Fibroblast of the conjunctiva (primary cell): Measurements from ENCODE around the gene RHBDD1.

Source experiments
- DNase-seq: peaks from one replicate; pipeline ENCODE4 v3.0.0-alpha.2; 2010; ENCODE audit warnings: low read depth

RHBDD1 gene

DNA sequence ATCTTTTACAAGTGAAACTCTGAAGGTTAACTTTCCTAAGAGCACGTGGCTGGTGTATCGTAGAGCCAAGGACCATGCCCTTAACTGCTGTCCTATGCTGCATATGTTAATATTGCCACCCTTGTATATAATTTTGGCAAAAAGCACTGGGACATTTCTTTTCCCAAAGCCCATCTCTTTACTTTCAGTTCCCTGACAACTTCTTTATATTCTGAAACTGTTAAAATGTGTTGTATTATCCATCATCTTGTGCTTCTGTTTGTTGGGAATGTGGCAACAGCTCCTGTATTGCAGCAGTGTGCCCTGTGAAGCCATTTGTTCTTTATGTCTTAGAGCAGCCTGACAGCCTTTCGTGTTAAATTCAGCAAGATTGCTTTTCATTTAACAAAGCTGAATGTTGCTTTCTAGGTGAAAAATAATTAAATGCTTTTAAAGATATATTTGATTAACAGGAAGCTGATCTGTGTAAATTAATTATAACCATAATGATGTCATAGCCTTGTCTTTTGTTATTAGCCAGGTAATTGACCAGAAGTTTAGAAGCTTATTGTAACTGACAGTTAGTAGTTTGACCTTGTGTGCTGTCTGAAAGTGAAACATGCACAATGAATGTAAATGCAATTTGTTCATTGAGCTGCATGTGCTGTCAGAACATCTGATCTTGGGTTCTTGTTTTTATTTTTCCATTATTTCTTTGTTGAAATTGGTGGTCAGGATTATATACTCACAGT is 9.7 kb downstream of the RHBDD1 start:
- DNase-seq, result no peak

DNA sequence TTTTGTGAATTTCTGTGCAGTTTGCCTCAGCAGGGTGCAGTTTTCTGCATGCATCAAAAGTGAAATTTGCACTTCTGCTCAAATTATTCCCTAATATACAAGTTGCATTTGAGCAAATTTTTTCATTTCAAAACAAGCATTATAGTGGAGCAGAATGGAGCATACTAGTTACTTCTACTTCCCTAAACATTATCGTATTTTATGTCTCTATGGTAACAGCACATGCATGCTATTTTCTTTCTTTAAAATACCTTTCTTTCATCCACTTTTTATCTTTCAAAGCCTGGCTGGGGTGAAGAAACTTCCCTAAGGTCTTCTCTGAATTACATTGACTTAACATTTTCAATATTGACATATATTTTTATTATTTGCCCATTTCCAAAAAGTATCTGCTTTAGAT is 11.2 kb downstream of the RHBDD1 start:
- no peak for DNase-seq

DNA sequence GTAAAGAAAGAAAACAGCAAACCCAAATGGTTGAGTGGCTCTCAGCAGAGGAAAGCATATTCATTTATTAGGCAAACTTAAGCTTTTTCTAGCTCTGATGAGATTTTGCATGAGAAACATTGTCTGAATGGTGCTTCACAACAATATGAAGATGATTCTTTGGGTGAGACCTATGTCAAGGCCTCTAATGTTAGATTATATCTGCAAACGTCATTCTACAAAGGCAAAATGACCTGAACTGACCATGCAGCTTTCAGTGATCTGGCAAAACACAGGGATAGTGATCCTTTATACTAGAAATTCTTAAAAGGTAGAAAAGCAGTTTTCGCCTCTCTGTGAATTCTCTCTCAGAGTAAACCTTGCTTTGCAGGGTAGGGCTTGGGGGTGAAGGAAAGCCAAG is 11.7 kb downstream of the RHBDD1 start:
- DNase-seq, result no peak

GRCh38 chr2:226849349-226849748 is 13.5 kb downstream of the RHBDD1 start:
- no peak for DNase-seq

DNA sequence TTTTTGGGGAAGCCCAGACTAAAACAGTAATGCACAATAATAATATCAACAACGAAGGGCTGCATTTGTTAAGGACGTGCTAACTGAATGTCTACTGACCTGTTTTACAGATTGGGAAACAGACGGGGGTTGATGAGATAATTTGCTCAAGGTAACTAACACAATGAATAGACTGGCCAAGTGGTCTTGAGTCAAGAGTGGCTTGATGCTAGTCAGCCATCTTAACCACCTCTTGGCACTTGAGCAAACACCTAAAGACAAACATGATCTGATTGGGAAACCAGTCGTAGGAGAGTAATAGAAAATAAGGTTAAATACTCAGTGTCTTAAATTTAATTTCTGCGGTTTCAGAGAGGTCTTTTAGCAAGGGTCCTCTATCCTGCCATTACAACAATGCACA is 14.2 kb downstream of the RHBDD1 start:
- no peak for DNase-seq

GRCh38 chr2:226855787-226856186 is 19.9 kb downstream of the RHBDD1 start:
- no peak for DNase-seq

DNA sequence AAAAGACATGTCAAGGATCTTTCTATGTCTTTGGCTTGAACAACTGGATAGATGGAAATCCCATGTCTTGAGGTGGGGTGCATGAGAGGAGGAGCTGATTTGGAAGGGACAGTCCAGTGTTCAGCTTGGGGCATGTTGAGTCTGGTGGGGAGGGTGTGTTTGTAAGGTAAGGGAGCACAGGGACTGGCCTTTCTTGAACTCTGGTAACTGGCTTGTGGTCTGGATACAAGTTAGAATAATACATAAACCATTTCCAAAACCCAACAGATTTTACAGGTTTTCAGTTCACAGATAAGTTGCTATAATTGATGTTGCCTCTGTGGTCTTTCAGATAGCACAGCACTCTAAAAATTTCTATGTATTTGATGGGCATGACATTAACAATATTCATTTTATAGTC is 24.2 kb downstream of the RHBDD1 start:
- no peak for DNase-seq

DNA sequence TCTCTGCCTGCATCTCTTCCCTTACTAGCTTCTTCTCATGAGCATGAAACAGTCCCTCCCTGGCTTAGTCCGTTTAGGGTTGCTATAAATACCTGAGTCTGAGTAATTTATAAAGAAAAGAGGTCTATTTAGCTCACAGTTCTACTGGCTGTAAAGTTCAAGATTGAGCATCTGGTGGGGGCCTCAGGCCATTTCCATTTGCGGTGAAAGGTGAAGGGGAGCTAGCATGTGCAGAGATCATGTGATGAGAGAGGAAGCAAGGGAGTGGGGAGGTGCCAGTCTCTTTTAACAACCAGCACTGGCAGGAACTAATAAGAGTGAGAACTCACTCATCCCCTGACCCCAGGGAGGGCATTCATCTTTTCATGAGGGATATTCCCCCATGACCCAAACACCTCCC is 26.8 kb downstream of the RHBDD1 start:
- no peak for DNase-seq

DNA sequence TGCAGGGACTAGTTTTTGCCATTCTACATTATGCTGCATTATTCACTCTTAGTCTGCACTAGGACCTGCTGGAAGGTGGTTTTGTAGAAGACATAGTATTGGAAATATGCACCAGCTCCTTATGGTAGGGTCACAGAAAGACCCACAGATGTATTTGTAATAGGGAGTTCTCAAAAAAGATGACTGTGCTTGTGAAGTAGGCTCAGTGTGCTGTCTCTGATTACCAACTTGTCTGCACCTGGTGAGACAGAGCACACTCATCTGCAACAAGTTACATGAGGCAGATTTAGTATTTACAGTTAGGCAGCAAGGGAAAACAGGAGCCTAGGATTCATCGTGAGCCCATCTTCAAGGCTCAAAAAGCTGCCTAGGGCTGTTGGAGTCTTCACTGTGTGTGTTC is 29.4 kb downstream of the RHBDD1 start:
- DNase-seq, result no peak

DNA sequence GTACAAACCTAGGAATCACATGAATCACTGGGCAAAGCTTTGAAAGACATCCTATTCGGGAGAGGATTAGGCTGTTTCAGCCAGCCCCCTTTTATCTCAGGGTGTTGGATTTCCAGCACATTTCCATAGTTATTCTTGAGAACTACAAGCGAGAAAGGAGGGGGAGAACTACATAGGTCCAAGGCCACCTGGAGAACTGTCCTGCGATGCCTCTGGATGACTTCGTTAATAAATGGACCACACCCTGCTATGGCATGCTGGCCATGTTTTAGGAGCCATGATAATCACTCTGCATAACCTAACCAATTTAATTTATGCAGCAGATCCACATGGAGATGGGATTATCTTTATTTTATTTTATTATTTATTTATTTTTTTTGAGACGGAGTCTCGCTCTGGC is 29.9 kb downstream of the RHBDD1 start:
- DNase-seq, result no peak

DNA sequence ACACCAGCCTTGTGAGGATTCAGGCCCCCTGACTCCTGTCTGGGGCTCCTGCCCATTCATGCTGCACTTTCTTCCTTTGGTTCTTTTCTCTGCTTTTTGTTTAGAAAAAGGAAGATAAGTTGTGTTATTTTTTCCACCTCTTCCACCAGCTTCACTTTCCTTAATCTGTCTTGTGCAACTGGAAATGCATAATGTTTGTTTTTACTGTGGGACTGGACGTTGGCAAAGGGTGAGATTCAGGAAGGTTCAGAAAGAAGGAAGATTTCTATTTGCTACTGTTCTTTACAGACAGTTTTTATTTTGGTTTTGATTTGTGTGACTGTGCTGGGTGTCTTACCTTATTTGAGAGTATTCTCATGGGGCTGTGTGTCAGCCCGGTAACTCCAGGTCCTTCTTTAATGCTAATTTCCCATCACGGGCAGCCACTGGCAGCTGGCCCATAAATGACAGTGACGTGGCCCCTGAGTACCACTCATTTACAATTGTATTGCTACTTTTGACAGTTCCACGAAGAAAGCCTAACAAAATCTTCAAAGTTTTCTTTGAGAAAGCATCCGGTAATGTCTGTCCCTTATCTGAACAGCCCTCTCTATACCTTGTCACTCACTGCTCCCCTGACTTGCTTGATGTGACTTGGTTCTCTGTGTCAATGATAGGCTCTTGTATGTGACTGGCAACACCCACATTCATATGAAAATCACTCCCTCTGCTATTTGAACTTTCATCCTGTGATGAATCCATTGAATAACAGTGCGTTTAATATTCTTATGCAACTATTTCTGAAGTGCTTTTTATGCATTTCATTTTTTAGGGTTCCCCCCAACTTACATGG is 32.7 kb downstream of the RHBDD1 start:
- DNase-seq, result no peak

DNA sequence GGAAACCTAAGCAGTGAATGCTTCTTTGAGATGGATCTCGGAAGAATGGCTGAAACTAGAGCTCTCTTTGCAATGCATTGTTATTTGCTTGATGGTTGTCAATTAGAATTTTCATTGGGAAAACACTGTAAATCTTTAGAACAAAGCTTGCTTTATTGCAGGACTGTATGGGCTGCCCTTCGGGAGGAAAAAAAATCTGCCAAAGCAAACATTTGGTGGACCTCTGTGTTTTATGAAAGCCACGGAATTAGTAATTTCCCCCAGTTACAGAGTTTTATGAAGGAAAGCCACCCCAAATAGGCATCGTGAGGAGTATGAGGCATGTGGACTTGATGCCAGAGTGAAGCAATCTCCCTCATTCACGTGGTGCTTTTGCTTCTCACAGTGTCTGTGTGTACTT is 33.5 kb downstream of the RHBDD1 start:
- DNase-seq, result no peak

DNA sequence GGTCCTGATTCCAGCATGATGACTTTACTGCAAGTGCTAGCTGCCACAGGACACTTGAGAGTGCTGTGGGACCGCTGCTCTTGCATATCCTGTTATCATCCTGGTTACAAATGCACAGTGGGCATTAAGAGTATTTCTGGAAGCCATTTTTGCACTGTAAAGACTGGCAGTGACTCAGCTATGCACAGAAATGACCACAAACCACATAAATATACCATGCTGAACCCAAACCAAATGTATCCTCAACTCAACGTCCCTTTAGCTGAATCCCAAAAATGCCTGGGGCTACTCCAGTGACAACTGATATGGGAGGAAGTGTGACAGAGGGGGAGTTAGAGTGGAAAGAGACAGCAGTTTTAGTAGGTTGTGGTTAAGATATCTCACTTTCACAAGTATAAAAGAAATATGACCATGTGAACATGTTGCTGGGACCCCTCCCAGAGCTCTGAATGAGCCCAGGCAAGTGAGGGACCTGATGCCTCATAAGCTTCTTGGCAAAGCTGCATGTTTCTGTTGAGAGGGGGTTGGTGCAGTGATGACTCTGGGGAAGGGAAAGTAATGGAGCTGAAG is 37.3 kb downstream of the RHBDD1 start:
- no peak for DNase-seq

DNA sequence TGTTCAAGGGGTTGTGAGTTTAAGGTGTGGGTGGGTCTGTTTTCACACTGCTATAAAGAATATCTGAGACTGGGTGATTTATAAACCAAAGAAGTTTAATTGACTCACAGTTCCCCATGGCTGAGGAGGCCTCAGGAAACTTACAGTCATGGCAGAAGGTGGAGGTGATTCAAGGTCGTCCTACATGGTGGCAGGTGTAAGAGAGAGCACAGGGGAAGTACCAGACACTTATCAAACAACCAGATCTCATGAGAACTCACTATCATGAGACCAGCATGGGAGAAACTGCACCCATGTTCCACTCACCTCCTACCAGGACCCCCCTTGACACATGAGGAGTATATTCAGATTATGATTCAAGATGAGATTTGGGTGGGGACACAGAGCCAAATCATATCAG is 38.0 kb downstream of the RHBDD1 start:
- no peak for DNase-seq

GRCh38 chr2:226874749-226875148 is 38.9 kb downstream of the RHBDD1 start:
- DNase-seq, result no peak

- DNase-seq, result no peak
These were observed 39.8 kb downstream of the RHBDD1 start for GRCh38 chr2:226875438-226876225.

DNA sequence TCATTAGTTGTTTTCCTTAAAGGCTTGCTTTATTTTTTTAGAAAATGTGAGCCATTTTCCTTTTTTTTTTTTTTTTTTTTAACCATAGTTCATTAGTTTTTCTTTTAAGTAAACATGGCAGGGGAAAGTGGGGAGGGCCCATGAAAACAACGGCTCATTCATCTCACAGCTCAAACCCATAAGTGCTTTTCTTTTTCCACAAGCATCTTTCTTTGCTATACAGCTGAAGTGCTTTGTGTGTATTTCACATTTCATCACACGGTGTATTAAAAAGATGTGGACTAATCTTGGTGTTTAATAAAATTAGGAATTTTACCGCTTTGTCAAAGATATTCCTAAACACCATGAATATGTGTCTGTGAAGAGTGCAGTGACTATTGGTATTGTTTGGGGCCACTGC is 41.6 kb downstream of the RHBDD1 start:
- no peak for DNase-seq

DNA sequence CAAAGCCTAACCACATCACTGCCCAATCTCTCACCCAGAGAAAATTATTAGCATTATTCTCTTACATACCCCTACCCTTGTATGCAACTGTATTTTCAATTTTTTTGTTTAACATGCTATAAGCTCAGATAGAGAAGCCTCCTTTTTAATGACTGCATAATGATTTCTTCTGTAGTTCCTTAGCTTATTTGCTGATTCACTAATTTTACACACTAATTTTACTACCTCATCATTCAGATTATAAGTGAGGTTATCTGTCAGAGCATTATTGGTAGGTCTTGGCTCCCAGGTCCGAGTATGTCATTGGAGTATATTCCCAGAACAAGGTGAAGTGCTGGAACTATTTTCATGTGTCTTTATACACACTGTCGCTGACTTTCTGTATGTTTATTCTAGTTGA is 45.4 kb downstream of the RHBDD1 start:
- DNase-seq, result no peak

DNA sequence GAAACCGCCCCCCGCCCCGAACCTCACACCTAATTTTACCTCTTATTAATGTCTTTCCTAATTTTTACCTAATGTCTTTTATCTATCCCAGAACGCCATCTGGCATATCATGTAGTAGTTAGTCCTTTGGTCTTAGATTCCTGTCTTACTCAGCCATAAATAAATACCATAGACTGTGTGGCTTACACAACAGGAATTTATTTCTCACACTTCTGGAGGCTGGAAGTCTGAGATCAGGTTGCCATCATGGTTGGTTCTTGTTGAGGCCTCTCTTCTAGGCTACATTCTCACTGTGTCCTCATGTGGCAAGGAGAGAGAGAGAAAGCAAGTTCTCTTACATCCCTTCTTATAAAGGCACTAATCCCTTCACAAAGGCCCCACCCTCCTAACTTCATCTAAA is 46.8 kb downstream of the RHBDD1 start:
- no peak for DNase-seq

DNA sequence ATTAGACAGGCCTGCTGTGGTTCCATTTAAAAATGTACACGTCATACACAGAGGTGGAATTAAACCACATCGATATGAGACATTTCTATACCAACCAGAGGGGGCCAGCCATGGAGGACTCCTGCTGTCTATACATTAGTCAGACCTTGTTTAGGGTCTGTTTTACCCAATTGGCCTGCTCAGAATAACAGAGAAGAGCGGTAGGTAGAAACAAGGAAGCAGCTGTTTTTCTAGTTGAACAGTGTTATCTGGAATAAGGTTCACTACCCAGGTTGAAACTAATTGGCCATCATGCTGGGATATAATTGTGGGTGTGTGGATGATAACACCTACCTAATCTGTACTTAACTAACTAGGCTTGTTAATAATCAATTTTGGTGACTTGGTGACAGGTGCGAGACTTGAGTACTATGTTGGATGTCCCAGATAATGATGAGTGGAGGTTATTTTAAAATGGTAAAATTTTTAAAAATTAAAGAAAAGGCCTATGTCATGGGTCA is 47.5 kb downstream of the RHBDD1 start:
- no peak for DNase-seq

DNA sequence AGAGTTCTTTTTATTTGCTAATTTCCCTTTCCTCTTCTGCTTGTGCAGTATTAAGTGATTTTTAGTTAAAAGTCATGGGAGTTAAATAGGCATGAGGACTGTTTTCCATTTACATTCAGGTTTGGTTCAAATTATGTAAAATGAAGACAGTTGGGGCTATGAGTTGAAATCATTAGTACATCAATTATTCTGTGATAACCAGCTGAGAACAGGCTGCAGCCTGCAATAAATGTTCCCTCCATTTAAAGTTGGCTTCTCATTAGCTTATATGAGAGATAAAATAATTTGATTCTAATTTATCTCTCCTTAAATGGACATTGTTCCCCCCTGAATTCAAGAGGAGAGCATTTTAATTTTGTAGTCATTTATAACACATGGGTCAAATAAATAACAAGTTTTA is 48.3 kb downstream of the RHBDD1 start:
- no peak for DNase-seq

DNA sequence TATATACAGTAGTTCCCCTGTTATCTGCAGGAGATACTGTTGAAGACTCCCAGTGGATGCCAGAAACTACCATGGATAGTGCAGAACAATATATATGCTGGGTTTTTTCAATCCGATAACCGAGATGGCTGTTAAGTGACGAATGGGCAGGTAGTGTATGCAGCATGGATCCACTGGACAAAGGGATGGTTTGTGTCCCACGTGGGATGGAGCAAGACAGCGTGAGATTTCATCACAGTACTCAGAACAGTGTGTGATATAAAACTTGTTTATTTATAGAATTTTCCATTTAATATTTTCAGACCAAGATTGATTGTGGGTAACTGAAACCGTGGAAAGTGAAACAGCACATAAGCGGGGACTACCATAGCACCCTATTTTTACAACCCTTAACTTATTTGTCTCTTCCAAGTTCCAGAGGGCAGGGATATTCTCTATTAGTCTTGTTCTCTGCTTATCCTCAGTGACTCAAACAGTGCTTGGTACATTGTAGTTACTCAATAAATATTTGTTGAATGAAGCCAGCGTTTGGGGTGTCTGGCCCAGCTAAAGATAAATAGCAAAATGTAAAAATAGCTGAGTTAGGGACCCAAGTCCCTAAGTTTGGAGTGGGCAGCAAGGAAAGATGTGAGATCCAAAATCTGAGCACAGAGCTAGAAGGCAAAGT is 50.0 kb downstream of the RHBDD1 start:
- no peak for DNase-seq
